ENCODE measurements around the gene PHF19.

PHF19 gene

GRCh38 chr9:120872791-120873502 lies 4.0 kb downstream of the PHF19 start:
- DNase-seq = no peak

- DNase-seq = no peak
Observed at GRCh38 chr9:120870206-120870605, 6.8 kb downstream of the PHF19 start.

GRCh38 chr9:120869726-120870125 lies 7.3 kb downstream of the PHF19 start:
- no peak for DNase-seq

GRCh38 chr9:120869360-120869687 lies 7.7 kb downstream of the PHF19 start:
- DNase-seq = no peak

- DNase-seq = peak; percentile 93
Observed at GRCh38 chr9:120868676-120869359, 8.2 kb downstream of the PHF19 start.

GRCh38 chr9:120868339-120868675 lies 8.7 kb downstream of the PHF19 start:
- peak; percentile 87 for DNase-seq

GRCh38 chr9:120867676-120868338 lies 9.2 kb downstream of the PHF19 start:
- DNase-seq = no peak

GRCh38 chr9:120866651-120867050 lies 10.3 kb downstream of the PHF19 start:
- no peak for DNase-seq

GRCh38 chr9:120865809-120866208 lies 11.2 kb downstream of the PHF19 start:
- no peak for DNase-seq

- no peak for DNase-seq
Observed at GRCh38 chr9:120865176-120865575, 11.8 kb downstream of the PHF19 start.

GRCh38 chr9:120864719-120865118 lies 12.3 kb downstream of the PHF19 start:
- DNase-seq = no peak

- no peak for DNase-seq
Observed at GRCh38 chr9:120863833-120864232, 13.2 kb downstream of the PHF19 start.

GRCh38 chr9:120862452-120862851 lies 14.5 kb downstream of the PHF19 start:
- DNase-seq = no peak

GRCh38 chr9:120861935-120862334 lies 15.1 kb downstream of the PHF19 start:
- DNase-seq = no peak

GRCh38 chr9:120860083-120860482 lies 16.9 kb downstream of the PHF19 start:
- DNase-seq = no peak

- no peak for DNase-seq
Observed at GRCh38 chr9:120859361-120859760, 17.6 kb downstream of the PHF19 start.

- no peak for DNase-seq
Observed at GRCh38 chr9:120857902-120858301, 19.1 kb downstream of the PHF19 start.

- no peak for DNase-seq
Observed at GRCh38 chr9:120857481-120857880, 19.5 kb downstream of the PHF19 start.

- DNase-seq = no peak
Observed at GRCh38 chr9:120856700-120857099, 20.3 kb downstream of the PHF19 start.

- DNase-seq = no peak
Observed at GRCh38 chr9:120855827-120856670, 20.9 kb downstream of the PHF19 start.

- DNase-seq = no peak
Observed at GRCh38 chr9:120854596-120855327, 22.2 kb downstream of the PHF19 start.

- no peak for DNase-seq
Observed at GRCh38 chr9:120853198-120853597, 23.8 kb downstream of the PHF19 start.
